NCI-H2107 treated with DMSO at 0.1 percent for 48 hours (cell line): ENCODE data around the gene TNS3.
"Not testable (repeated sequence)": the region's sequence is repeated elsewhere in the genome, so short reads cannot be mapped to it uniquely, and the experiment has no call there.

Experiments used
- DNase-seq: peaks from one replicate; lab custom pipeline; 2025; ENCODE audit not compliant: unreplicated experiment; lab: John Stamatoyannopoulos, UW

Gene TNS3

GRCh38 chr7:47543056-47543455, 38.9 kb downstream of the TNS3 start:
- DNase-seq, result no peak

- no peak for DNase-seq
Measured at GRCh38 chr7:47542051-47542450, 39.9 kb downstream of the TNS3 start.

GRCh38 chr7:47541485-47541884, 40.4 kb downstream of the TNS3 start:
- DNase-seq, result not testable (repeated sequence)

- no peak for DNase-seq
Measured at GRCh38 chr7:47540387-47541350, 41.2 kb downstream of the TNS3 start.

GRCh38 chr7:47540053-47540386, 41.9 kb downstream of the TNS3 start:
- no peak for DNase-seq

- DNase-seq, result no peak
Measured at GRCh38 chr7:47539398-47540052, 42.4 kb downstream of the TNS3 start.

GRCh38 chr7:47538846-47539311, 43.0 kb downstream of the TNS3 start:
- DNase-seq, result no peak

- DNase-seq, result no peak
Measured at GRCh38 chr7:47537716-47538675, 43.9 kb downstream of the TNS3 start.

GRCh38 chr7:47536661-47537611, 45.0 kb downstream of the TNS3 start:
- DNase-seq, result no peak

- DNase-seq, result no peak
Measured at GRCh38 chr7:47535704-47536628, 45.9 kb downstream of the TNS3 start.

GRCh38 chr7:47535035-47535703, 46.7 kb downstream of the TNS3 start:
- peak; percentile 75 for DNase-seq

- no peak for DNase-seq
Measured at GRCh38 chr7:47534322-47535034, 47.4 kb downstream of the TNS3 start.

- DNase-seq, result no peak
Measured at GRCh38 chr7:47531584-47532492, 50.1 kb downstream of the TNS3 start.

- no peak for DNase-seq
Measured at GRCh38 chr7:47529826-47530555, 51.9 kb downstream of the TNS3 start.

GRCh38 chr7:47529405-47529804, 52.5 kb downstream of the TNS3 start:
- DNase-seq, result no peak

GRCh38 chr7:47528471-47528870, 53.4 kb downstream of the TNS3 start:
- no peak for DNase-seq
